ENCODE results near the gene RAD52.

The RAD52 gene

GRCh38 chr12:912466-913235 lies 36.8 kb downstream of the RAD52 start:
- DNase-seq: no peak

- no peak for DNase-seq
Observed at GRCh38 chr12:911191-911826, 38.2 kb downstream of the RAD52 start.

GRCh38 chr12:910416-910815 lies 39.1 kb downstream of the RAD52 start:
- no peak for DNase-seq

GRCh38 chr12:909861-910260 lies 39.6 kb downstream of the RAD52 start:
- DNase-seq: no peak

- DNase-seq: no peak
Observed at GRCh38 chr12:907413-908185, 41.9 kb downstream of the RAD52 start.

- no peak for DNase-seq
Observed at GRCh38 chr12:906062-906585, 43.4 kb downstream of the RAD52 start.

GRCh38 chr12:905261-906031 lies 44.0 kb downstream of the RAD52 start:
- DNase-seq: no peak

- DNase-seq: no peak
Observed at GRCh38 chr12:904010-904414, 45.5 kb downstream of the RAD52 start.

GRCh38 chr12:903055-903454 lies 46.4 kb downstream of the RAD52 start:
- DNase-seq: no peak

- DNase-seq: no peak
Observed at GRCh38 chr12:902581-902980, 46.9 kb downstream of the RAD52 start.

- no peak for DNase-seq
Observed at GRCh38 chr12:897386-897785, 52.1 kb downstream of the RAD52 start.

GRCh38 chr12:896031-896430 lies 53.5 kb downstream of the RAD52 start:
- DNase-seq: no peak

- DNase-seq: no peak
Observed at GRCh38 chr12:894226-894625, 55.3 kb downstream of the RAD52 start.

- no peak for DNase-seq
Observed at GRCh38 chr12:886206-886605, 63.3 kb downstream of the RAD52 start.

- no peak for DNase-seq
Observed at GRCh38 chr12:885701-886100, 63.8 kb downstream of the RAD52 start.

- DNase-seq: no peak
Observed at GRCh38 chr12:884746-885414, 64.6 kb downstream of the RAD52 start.

- no peak for DNase-seq
Observed at GRCh38 chr12:880656-881055, 68.8 kb downstream of the RAD52 start.

- no peak for DNase-seq
Observed at GRCh38 chr12:879641-880040, 69.9 kb downstream of the RAD52 start.

GRCh38 chr12:873954-874353 lies 75.5 kb downstream of the RAD52 start:
- no peak for DNase-seq

- no peak for DNase-seq
Observed at GRCh38 chr12:870378-870777, 79.1 kb downstream of the RAD52 start.

- DNase-seq: no peak
Observed at GRCh38 chr12:868722-869121, 80.8 kb downstream of the RAD52 start.

- no peak for DNase-seq
Observed at GRCh38 chr12:867905-868304, 81.6 kb downstream of the RAD52 start.
